DMS153 treated with DMSO at 0.1 percent for 48 hours (cell line): ENCODE data around the gene PRAMEF1.
"Not testable (repeated sequence)": the region's sequence is repeated elsewhere in the genome, so short reads cannot be mapped to it uniquely, and the experiment has no call there.

Experiments used
- DNase-seq: peaks from one replicate; lab custom pipeline; 2025; ENCODE audit not compliant: unreplicated experiment; lab: John Stamatoyannopoulos, UW

PRAMEF1 gene

DNA sequence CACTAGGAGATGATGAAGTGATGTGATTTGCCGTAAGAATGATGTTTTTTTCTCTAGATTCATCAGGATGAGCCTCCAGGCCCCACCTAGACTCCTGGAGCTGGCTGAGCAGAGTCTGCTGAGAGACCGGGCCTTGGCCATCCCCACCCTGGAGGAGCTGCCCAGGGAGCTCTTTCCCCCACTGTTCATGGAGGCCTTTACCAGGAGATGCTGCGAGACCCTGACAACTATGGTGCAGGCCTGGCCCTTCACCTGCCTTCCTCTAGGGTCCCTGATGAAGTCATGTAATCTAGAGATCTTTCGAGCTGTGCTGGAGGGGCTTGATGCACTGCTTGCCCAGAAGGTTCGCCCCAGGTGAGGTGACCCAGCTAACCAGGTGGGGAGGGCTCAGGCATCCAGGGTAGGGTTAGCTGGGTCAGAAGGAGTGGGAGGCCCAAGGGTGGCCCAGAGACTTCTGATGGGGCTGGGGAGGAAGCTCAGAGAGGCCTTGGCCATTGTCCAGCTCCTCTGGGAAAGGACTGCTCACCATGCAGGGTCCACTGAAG is 16.3 kb upstream of the PRAMEF1 start:
- DNase-seq = no peak

- no peak for DNase-seq
Observed at GRCh38 chr1:12775443-12775842, 15.8 kb upstream of the PRAMEF1 start.

DNA sequence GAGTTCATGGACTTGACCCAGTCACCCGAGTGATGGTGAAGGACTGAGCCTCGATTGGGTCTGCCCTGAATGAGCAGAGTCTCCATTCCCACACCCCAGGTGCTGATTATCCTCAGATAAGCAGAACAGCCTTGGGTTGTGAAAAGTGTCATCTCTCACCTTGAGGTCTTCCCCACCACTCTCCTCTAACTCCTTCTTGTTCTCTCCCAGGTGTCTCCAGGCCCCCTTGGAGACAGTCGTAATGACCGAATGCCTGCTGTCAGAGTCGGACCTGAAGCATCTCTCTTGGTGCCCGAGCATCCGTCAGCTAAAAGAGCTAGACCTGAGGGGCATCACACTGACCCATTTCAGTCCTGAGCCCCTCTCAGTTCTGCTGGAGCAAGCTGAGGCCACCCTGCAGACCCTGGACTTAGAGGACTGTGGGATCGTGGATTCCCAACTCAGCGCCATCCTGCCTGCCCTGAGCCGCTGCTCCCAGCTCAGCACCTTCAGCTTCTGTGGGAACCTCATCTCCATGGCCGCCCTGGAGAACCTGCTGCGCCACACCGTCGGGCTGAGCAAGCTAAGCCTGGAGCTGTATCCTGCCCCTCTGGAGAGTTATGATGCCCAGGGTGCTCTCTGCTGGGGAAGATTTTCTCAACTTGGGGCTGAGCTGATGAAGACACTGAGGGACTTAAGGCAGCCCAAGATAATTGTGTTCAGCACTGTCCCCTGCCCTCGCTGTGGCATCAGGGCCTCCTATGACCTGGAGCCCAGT is 14.2 kb upstream of the PRAMEF1 start:
- DNase-seq = no peak

DNA sequence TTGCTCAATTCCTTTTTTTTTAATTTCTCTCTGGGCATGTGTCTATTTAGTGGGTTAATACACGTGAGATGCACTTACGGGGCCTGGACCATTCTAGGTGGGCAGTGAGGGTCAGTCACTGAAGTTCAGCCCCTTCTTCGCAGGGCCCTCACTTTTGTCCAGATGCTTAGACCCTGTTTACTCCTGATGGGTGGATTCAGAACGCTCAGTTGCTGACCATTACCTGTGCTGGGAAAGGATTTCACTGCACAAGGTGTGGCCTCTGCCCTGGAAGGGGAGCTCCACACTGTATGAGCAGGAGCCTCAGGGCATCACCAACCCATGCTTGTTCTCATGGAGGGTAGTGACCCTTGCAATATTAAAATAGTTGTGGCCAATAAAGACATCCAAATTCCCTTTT is 13.1 kb upstream of the PRAMEF1 start:
- no peak for DNase-seq

DNA sequence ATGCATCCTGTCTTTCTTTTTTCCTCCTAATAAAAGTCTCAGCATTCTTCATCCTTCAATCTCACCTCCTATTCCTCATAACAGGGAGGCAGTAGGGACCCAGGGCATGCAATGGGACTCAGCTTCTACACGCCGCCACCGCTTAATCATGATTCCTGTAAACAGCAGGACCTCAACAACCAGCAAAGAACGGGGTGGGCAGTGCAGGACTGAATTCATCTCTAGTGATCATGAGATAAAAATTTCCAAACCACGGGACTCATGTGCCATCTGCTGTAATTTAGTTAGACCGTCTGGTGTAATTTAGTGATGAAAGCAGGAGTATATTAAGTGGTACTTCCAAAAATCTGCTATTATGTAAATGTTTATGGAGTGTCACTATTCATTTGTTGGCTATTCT is 12.3 kb upstream of the PRAMEF1 start:
- no peak for DNase-seq

DNA sequence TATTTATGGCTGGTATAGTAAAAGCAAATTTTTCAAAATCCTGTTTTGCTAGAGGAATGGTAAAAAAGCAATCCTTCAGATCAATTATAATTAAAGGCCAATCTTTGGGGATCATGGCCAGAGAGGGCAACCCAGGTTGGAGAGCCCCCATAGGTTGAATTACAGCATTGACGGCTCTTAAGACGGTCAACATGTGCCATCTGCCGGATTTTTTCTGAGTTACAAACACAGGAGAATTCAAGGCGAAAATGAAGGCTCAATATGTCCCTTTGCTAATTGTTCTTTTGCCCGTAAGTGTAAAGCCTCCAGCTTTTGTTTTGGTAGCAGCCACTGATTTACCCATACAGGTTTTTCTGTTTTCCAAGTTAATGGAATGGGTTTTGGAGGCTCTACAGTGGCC is 9.7 kb upstream of the PRAMEF1 start:
- DNase-seq = peak; percentile 30

- DNase-seq = not testable (repeated sequence)
Observed at GRCh38 chr1:12783783-12784182, 7.4 kb upstream of the PRAMEF1 start.

- not testable (repeated sequence) for DNase-seq
Observed at GRCh38 chr1:12784729-12785128, 6.5 kb upstream of the PRAMEF1 start.

DNA sequence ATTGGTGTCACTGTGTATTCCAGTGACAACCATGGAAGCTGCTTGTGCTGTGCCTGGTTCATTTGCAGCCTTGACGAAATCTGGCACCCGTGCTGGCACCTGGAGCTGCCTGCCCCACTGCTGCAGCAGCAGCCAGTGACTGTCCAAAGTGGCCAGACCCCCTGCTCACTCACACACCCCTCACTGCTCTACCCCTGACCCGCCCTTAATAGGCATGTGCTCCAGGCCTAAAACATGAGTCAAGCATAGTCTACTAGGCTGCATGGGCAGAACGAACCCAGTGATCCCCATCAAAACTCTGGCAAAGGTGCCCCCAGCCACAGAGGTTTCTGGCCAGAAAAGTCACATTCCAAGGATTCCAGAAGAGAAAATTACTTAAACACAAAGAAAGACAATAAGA is 7.7 kb downstream of the PRAMEF1 start:
- no peak for DNase-seq

DNA sequence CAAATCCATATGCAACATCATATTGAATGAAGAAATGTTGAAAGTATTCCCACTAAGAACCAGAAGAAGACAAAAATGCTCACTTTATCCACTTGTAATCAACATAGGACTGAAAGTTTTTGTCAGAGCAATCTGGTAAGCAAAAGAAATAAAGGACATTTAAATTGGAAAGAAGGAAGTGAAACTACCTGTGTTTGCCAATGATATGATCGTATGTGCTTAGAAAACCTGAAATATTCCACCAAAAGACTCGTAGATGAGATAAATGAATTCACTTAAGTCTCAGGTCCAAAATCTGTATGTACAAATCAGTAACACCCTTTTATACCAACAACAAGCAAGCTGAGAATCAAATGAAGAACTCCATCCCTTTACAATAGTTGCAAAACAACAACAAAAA is 8.5 kb downstream of the PRAMEF1 start:
- DNase-seq = no peak

DNA sequence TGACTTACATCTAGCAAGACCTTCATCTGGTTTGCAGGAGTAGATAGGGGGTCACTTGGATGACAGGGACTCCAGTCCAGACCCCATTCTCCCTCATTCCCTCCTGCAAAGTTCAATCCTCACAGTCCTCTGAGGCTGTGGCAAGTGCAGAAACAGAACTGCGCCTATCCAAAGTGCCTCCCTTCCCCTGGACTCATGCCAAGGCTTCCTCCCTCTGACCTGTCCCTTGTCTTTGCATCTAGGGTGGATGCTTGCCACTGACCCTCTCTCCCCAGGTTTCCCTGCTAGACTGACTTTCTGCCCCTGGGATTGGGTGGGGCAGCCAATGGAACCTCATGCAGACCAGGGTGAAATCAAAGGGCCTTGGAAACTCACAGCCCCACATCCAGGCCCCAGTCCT is 18.7 kb downstream of the PRAMEF1 start:
- no peak for DNase-seq

DNA sequence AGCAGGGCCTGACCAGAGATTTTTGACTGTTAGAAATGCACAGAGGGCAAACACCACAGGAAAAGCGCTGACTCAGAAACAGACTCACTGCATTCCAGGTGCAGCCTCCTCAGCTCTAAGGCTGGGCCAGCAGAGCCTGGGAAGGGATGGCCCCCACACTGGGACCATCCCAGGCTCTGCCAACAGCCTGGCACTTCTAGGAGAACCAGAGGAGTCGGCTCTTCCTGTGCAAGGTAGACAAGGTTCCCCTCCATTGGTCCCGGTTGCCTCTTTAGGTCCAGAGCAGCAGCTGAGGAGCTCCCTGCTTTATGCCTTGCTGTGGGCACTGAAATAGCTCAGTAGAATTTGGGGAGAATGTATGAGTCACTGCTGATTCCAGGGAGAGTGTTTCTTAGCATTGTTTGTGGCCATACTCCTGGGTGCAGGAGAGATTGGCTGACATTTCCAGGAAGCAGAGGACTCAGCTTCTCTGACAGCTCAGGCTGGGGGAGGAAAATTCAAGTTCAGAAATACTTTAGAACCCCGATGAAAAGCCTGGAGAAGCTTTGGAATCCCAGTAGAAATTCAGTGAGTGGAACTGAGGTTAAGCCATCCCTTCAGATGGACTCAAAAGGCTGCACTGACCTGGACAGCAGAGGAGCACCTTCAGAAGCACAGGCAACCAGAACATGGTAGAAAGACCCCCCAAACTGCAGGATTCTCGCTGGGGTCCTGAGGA is 19.7 kb downstream of the PRAMEF1 start:
- DNase-seq = no peak

DNA sequence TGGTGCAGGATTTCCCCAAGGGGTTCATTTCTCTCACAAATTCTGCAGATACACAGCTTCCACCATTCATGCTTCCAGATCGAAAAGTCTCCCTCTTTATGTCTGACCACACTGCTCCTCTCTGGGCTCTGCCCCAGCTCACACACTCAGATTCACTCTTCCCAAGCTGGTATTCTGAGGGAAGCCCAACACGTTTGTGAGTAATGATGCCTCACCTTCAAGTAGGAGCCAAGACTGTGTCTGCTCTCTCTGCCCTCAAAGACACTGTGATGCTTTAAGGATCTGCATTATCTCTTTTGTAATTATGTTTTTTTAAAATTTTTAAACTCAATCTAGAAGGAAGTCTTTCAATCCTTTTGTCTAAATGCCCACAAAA is 20.2 kb downstream of the PRAMEF1 start:
- DNase-seq = no peak

DNA sequence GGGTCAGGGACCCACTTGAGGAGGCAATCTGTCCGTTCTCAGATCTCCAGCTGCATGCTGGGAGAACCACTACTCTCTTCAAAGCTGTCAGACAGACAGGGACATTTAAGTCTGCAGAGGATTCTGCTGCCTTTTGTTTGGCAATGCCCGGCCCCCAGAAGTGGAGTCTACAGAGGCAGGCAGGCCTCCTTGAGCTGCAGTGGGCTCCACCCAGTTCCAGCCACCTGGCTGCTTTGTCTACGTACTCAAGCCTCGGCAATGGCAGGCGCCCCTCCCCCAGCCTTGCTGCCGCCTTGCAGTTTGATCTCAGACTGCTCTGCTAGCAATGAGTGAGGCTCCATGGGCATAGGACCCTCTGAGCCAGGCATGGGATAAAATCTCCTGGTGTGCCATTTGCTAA is 27.9 kb downstream of the PRAMEF1 start:
- not testable (repeated sequence) for DNase-seq

GRCh38 chr1:12831310-12831709 is 40.1 kb downstream of the PRAMEF1 start, which contains the start of gene PRAMEF11:
Gene PRAMEF11 (minus strand): TSS chr1:12831410. CDS start chr1:12828789, 2,621 bp downstream.
- DNase-seq = not testable (repeated sequence)

DNA sequence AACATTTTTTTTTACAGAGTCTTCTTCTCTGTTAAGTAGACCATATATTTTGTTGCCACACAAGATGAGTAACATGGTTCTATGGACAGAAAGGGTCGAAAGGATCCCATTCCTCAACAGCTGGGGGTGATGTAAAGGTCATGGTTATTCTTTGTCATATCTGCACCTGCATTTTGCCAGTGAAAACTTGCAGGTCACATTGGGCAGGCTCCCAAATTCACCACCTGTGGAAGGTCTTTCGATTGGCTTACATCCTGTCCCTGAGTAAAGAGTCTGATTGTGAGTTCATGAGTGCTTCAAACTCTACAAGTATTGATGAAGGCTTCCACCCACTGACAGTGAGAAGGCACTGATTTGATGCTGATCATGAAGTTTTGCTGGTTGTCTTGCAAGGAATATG is 42.1 kb downstream of the PRAMEF1 start:
- DNase-seq = not testable (repeated sequence)
